BLaER1 treated with 17β-estradiol and CSF1 and Interleukin-3, amounts not matched to agents 10 nM and 100 nM (cell line): ENCODE data around the gene ABCG8.
A peak's percentile ranks its signal among the peaks of the same experiment; 100 is the strongest.
"Not testable (repeated sequence)": the region's sequence is repeated elsewhere in the genome, so short reads cannot be mapped to it uniquely, and the experiment has no call there.

ENCODE experiments used
- H3K27ac ChIP-seq, 11 experiments: shearing (Covaris generic); formaldehyde crosslinking; 2 replicates each; pipeline ENCODE4 v1.8.1; 2022
- H3K27me3 ChIP-seq, 11 experiments: shearing (Covaris generic); formaldehyde crosslinking; 2 replicates each; pipeline ENCODE4 v1.8.1; 2022
- H3K36me3 ChIP-seq, 11 experiments: shearing (Covaris generic); formaldehyde crosslinking; 2 replicates each; pipeline ENCODE4 v1.8.1; 2022
- H3K4me1 ChIP-seq, 10 experiments: shearing (Covaris generic); formaldehyde crosslinking; 2 replicates each; pipeline ENCODE4 v1.8.1; 2022
- H3K4me2 ChIP-seq, 11 experiments: shearing (Covaris generic); formaldehyde crosslinking; 2 replicates each; pipeline ENCODE4 v1.8.1; 2022
- H3K4me3 ChIP-seq, 10 experiments: shearing (Covaris generic); formaldehyde crosslinking; 2 replicates each; pipeline ENCODE4 v1.8.1; 2022
- H3K9ac ChIP-seq, 11 experiments: shearing (Covaris generic); formaldehyde crosslinking; 2 replicates each; pipeline ENCODE4 v1.8.1; 2022
- H3K9me3 ChIP-seq, 11 experiments: shearing (Covaris generic); formaldehyde crosslinking; replicated peaks in 1 of 11; 2 replicates each; pipeline ENCODE4 v1.8.1; 2022
- H4K20me1 ChIP-seq, 11 experiments: shearing (Covaris generic); formaldehyde crosslinking; 2 replicates each; pipeline ENCODE4 v1.8.1; 2022
- Cebpa-rat ChIP-seq, 11 experiments: shearing (Covaris generic); IDR thresholded peaks; 2 replicates each; pipeline ENCODE4 v1.8.1; 2022

Gene ABCG8

DNA sequence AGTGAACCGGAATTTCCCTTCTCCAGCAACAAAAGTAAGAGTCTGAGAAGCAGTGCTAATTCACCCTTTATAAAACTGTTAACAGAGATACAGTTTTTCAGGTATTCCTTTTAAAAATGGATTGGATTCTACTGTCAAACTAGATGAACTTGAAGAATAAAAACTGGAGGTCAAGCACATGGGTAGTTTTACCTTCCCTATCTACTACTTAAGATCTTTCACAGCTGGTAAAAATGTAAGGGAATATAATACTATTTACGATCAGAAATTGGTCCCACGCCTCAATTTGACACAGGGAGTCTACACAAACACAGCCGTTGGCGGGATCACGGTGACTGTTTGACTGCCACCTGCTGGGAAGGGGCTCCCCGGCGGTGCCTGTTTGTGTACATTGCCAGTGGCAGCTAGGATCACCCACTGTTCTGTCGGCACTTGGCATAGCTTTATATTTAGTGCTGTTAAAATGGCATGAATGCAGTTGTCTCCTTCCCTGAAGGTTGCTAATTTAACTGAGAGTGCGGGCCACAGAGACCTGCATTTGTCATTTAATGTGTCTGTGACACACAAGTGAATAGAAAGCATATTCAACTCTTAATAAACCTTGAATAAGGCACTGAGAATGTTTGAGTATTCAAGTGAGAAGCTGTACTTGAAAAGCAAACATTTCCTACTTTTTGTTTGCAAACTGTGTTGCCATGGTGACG lies 59.5 kb downstream of the ABCG8 start:
- H3K4me1 ChIP-seq, result peaks cover 0 to 8% (median 0%) of the 10 kb centered on the region in 10 experiments; a peak in 4 of 20 replicates
- H3K9ac ChIP-seq, result no peak overlapping the region
- H3K9me3 ChIP-seq, result no peaks in the 10 kb centered on the region
- peaks cover 0 to 34% (median 5%) of the 10 kb centered on the region in 11 experiments; a peak in 6 of 22 replicates for H4K20me1 ChIP-seq
- H3K4me2 ChIP-seq, result no peak overlapping the region
- TF ChIP-seq Cebpa-rat (IDR thresholded peaks at IDR 0.05), result no peak
- no peak overlapping the region for H3K27ac ChIP-seq
- peaks cover 87 to 100% (median 95%) of the 10 kb centered on the region in 11 experiments for H3K36me3 ChIP-seq
- H3K27me3 ChIP-seq, result no peaks in the 10 kb centered on the region
- no peak overlapping the region for H3K4me3 ChIP-seq

DNA sequence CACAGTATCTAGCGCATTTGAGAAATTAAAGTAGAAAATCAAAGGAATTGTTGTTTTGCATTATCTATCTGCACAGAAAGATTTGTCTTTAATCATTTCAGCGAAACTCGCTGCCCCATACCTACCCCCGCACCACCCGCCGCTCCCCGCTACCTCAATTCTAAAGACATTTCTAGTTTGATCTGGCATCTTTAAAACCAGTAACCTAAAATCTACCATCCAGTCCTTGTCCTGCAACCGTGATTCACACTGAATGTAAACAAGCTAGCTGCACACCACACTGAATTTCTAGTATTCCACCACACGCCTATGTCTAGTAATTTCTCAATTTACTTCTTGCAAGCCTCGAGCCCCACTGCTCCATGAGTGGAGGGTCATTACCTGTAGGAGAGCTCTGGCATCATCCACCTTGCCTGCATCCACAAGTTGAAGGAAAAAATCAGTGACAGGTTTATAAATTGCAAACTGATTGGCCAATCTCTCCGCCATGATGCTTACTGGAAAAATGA lies 60.1 kb downstream of the ABCG8 start:
- no peak overlapping the region for H3K4me3 ChIP-seq
- peaks cover 0 to 36% (median 7%) of the 10 kb centered on the region in 11 experiments; a peak in 8 of 22 replicates for H4K20me1 ChIP-seq
- H3K4me2 ChIP-seq, result no peak overlapping the region
- no peak for TF ChIP-seq Cebpa-rat (IDR thresholded peaks at IDR 0.05)
- H3K4me1 ChIP-seq, result peaks cover 0 to 2% (median 0%) of the 10 kb centered on the region in 10 experiments; a peak in 3 of 20 replicates
- no peak overlapping the region for H3K9ac ChIP-seq
- peaks cover 84 to 99% (median 93%) of the 10 kb centered on the region in 11 experiments for H3K36me3 ChIP-seq
- H3K27me3 ChIP-seq, result no peaks in the 10 kb centered on the region
- no peaks in the 10 kb centered on the region for H3K9me3 ChIP-seq
- no peak overlapping the region for H3K27ac ChIP-seq

DNA sequence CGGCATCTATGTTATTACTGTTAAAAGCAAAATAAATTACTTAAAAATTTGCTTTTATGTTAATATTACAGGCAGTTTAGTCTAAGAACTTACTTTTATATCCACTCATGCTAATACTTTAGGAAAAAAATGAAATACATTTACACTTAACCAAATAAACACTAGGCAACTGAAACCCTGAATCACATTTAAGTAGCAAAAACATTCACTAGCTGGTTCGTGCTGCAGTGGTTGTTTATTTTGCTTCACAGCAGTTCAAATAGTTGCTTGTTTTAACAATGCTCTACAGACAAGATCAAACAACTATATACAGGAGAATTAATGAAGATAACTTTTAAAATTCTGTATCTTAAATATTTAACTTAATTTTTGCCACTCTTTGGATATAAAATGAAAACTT lies 60.8 kb downstream of the ABCG8 start:
- Histone ChIP-seq H3K9me3 (no peaks in the 10 kb centered on the region), H3K4me3 (no peak overlapping the region), H3K9ac (no peak overlapping the region), H3K36me3 (peaks cover 88 to 99% (median 94%) of the 10 kb centered on the region in 11 experiments), H4K20me1 (peaks cover 0 to 35% (median 12%) of the 10 kb centered on the region in 11 experiments; a peak in 9 of 22 replicates), H3K4me2 (no peak overlapping the region), H3K4me1 (no peaks in the 10 kb centered on the region), H3K27me3 (no peaks in the 10 kb centered on the region), H3K27ac (no peak overlapping the region)
- no peak for TF ChIP-seq Cebpa-rat (IDR thresholded peaks at IDR 0.05)

DNA sequence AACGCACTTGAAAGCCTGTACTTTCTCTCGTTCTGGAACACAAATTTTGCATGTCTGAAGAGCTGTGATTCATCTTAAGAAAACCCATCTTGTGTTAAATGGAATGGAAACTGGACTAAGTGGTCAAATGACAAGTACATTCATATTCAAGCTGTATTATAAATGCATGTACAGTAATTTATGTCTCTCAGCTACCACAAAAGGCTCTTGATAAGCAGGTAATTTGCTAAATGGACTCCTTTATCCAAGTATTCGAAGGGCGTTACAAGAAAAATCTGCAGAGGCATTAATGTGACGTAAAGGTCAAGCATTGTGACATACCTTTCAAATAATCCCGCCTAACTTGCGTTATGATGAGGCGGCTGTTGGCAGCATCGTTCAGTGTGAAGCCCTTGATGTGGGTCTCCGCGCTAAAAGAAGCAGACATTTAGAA lies 66.6 kb downstream of the ABCG8 start:
- Histone ChIP-seq H3K4me2 (no peak overlapping the region), H3K4me3 (no peak overlapping the region), H3K27ac (no peak overlapping the region), H3K4me1 (no peaks in the 10 kb centered on the region), H4K20me1 (peaks cover 0 to 24% (median 0%) of the 10 kb centered on the region in 11 experiments; a peak in 6 of 22 replicates), H3K9ac (no peak overlapping the region), H3K27me3 (no peaks in the 10 kb centered on the region), H3K9me3 (no peaks in the 10 kb centered on the region), H3K36me3 (peaks cover 86 to 99% (median 95%) of the 10 kb centered on the region in 11 experiments)
- no peak for TF ChIP-seq Cebpa-rat (IDR thresholded peaks at IDR 0.05)

DNA sequence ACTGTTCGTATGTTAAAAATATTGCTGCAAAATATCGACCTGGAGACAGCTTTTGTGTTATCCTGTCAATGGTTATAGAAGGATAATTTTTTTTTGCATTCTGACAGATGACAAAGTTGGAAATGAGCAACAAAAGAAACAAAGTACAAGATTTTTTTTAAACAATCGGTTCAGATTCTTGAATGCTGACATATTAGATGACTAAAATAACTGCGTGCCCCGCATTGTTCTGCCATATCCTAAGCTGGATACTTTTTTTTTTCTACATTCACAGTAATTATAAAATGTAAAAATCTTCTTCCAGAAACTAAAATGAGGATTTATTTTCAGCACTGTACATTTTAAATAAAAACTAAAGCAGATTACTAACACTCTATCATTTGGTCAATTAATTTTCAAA lies 67.1 kb downstream of the ABCG8 start:
- H3K27me3 ChIP-seq, result no peaks in the 10 kb centered on the region

DNA sequence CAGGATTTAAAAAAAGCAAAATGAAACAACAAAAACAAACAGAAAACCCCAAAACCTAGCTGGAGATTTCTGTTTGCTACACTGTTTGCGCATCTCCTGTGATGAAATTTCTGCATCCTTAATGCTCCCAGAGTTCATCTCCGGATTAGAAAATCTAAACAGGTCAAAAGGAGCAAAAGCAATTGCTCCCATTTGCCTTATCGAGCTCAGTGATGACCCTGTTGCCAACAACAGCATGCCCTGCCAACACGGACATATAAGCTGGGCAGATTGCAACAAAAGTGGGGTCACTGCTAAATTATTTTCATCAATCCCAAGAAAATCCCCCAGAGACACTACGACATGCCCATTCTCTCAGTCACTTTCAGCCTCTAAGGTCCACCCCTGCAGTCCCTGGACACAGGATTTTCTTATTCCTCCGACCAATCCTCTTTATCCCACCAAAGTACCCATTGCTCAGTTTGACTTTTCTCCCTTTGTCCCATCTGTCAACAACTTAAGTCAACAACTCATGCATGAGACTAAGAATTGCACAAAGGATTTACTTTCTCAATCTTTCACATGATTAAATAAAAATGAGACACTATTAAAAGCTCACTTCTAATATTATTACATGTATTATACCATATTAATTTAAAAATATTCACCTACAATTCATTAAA lies 67.8 kb downstream of the ABCG8 start:
- TF ChIP-seq Cebpa-rat (IDR thresholded peaks at IDR 0.05), result no peak
- H3K4me2 ChIP-seq, result no peak overlapping the region
- H3K9ac ChIP-seq, result no peak overlapping the region
- no peak overlapping the region for H3K4me3 ChIP-seq
- peaks cover 0 to 24% (median 0%) of the 10 kb centered on the region in 11 experiments; a peak in 7 of 22 replicates for H4K20me1 ChIP-seq
- no peaks in the 10 kb centered on the region for H3K9me3 ChIP-seq
- no peaks in the 10 kb centered on the region for H3K27me3 ChIP-seq
- H3K36me3 ChIP-seq, result peaks cover 86 to 99% (median 95%) of the 10 kb centered on the region in 11 experiments
- H3K27ac ChIP-seq, result no peak overlapping the region
- H3K4me1 ChIP-seq, result no peaks in the 10 kb centered on the region

More for the DNA sequence above, 67.1 kb downstream of the ABCG8 start:
- Histone ChIP-seq H3K4me1 (no peaks in the 10 kb centered on the region), H3K9me3 (no peaks in the 10 kb centered on the region), H3K36me3 (peaks cover 86 to 99% (median 95%) of the 10 kb centered on the region in 11 experiments), H3K4me2 (no peak overlapping the region), H3K9ac (no peak overlapping the region), H3K4me3 (no peak overlapping the region), H4K20me1 (peaks cover 0 to 24% (median 0%) of the 10 kb centered on the region in 11 experiments; a peak in 6 of 22 replicates), H3K27ac (no peak overlapping the region)
- no peak for TF ChIP-seq Cebpa-rat (IDR thresholded peaks at IDR 0.05)

DNA sequence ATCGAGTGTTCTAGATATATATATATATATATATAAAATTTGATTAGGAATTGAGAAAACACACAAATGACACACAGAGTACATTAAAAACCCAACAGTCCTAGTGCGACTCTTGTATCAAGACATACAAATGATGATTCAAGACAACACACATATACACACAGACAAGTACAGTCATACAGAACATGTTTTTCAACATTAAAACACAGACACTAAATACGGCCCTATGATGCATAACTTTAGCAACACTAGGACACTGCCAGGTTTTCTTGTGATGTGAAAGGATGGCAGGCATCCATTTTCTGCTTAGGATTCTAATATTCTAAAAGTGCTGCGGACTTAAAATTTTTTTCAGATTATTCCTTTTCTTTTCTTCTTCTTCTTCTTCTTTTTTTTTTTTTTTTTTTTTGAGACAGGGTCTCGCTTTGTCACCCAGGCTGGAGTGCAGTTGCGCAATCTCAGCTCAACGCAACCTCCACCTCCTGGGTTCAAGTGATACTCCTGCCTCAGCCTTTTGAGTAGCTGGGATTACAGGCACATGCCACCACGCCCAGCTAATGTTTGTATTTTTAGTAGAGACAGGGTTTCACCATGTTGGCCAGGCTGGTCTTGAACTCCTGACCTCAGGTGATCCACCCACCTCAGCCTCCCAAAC lies 72.5 kb downstream of the ABCG8 start:
- H3K4me1 ChIP-seq, H3K27ac ChIP-seq, H3K9ac ChIP-seq, H3K27me3 ChIP-seq, H3K4me3 ChIP-seq, H3K9me3 ChIP-seq, H3K4me2 ChIP-seq: not testable (repeated sequence)
- peak in 9 of 11 experiments; percentile 24 to 93 (median 49); a peak in 11 of 22 replicates for TF ChIP-seq Cebpa-rat (IDR thresholded peaks at IDR 0.05)
- Histone ChIP-seq H4K20me1 (peaks cover 0 to 11% (median 0%) of the 10 kb centered on the region in 11 experiments; a peak in 5 of 22 replicates), H3K36me3 (peaks cover 94 to 100% (median 98%) of the 10 kb centered on the region in 11 experiments)

DNA sequence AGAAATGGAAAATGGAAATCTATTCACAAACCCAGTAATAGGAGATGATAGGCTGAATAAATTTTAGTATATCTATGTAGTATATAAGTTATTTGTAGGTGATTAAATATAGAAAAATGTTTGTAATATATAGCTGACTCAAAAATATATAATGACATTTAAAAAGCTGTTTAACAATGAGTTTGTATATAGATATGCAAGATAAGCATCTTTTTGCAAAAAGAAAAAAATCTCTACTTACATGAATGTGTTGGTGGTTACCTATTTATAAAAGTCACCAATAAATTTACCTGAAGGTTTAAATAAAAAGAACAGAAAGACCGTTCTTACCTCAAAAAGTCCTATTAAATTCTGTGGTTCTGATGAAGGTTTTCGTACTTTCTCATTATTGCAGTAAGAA lies 85.7 kb downstream of the ABCG8 start:
- H3K27me3 ChIP-seq, result no peaks in the 10 kb centered on the region
- H3K9ac ChIP-seq, result no peak overlapping the region
- H3K4me3 ChIP-seq, result no peak overlapping the region
- no peaks in the 10 kb centered on the region for H3K4me1 ChIP-seq
- H3K36me3 ChIP-seq, result peaks cover 85 to 100% (median 96%) of the 10 kb centered on the region in 11 experiments
- no peak overlapping the region for H3K27ac ChIP-seq
- TF ChIP-seq Cebpa-rat (IDR thresholded peaks at IDR 0.05), result no peak
- H4K20me1 ChIP-seq, result peaks cover 0 to 29% (median 5%) of the 10 kb centered on the region in 11 experiments; a peak in 10 of 22 replicates
- no peaks in the 10 kb centered on the region for H3K9me3 ChIP-seq
- no peak overlapping the region for H3K4me2 ChIP-seq

DNA sequence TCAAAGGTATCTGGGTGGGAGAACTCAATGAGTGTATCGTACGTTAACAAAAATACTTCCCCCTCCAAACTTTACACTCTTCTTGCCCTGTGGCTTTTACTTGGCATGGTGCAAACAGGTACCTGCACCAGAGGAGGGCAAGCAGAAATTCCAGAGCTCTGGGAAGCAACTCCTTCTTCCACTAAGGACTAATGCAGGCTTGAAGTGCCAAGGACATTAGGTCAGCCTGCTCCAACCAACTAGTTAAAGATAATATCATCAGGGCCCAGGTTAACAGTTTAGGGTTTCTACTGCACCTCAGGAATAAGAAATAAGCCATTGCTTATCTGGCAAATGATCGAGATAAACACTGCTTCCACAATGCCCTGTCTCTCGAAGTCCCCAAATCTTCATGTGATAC lies 86.7 kb downstream of the ABCG8 start:
- Histone ChIP-seq H3K9ac (no peak overlapping the region), H3K9me3 (no peaks in the 10 kb centered on the region), H3K36me3 (peaks cover 85 to 100% (median 97%) of the 10 kb centered on the region in 11 experiments), H3K4me3 (no peak overlapping the region), H3K27ac (no peak overlapping the region), H4K20me1 (peaks cover 0 to 29% (median 5%) of the 10 kb centered on the region in 11 experiments; a peak in 10 of 22 replicates), H3K4me1 (no peaks in the 10 kb centered on the region), H3K4me2 (no peak overlapping the region), H3K27me3 (no peaks in the 10 kb centered on the region)
- no peak for TF ChIP-seq Cebpa-rat (IDR thresholded peaks at IDR 0.05)
